ENCODE data around the gene NUP93.

Gene NUP93

DNA sequence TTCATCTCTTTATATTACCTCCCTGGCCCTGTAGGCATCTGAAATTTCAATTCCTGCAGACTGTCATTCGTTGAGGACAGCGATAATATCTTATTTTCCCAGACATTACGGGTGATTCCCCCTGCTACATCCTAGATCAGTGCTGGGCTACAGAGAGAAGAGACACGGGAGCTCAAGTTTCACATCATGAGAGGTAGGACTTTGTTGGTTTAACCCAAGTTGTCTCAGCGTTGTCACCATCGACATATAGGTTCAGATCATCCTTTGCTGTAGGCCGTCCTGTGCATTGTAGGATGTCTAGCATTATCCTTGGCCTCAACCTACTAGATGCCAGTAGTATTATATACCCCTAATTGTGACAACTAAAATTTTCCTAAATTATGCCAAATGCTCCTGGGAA lies 28.4 kb upstream of the NUP93 start:
- TF ChIP-seq, protein P1, sequence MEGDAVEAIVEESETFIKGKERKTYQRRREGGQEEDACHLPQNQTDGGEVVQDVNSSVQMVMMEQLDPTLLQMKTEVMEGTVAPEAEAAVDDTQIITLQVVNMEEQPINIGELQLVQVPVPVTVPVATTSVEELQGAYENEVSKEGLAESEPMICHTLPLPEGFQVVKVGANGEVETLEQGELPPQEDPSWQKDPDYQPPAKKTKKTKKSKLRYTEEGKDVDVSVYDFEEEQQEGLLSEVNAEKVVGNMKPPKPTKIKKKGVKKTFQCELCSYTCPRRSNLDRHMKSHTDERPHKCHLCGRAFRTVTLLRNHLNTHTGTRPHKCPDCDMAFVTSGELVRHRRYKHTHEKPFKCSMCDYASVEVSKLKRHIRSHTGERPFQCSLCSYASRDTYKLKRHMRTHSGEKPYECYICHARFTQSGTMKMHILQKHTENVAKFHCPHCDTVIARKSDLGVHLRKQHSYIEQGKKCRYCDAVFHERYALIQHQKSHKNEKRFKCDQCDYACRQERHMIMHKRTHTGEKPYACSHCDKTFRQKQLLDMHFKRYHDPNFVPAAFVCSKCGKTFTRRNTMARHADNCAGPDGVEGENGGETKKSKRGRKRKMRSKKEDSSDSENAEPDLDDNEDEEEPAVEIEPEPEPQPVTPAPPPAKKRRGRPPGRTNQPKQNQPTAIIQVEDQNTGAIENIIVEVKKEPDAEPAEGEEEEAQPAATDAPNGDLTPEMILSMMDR (IDR thresholded peaks at IDR 0.05; ENCODE audit: low read depth, low read length): no peak
- TF ChIP-seq, protein P2, sequence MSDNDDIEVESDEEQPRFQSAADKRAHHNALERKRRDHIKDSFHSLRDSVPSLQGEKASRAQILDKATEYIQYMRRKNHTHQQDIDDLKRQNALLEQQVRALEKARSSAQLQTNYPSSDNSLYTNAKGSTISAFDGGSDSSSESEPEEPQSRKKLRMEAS (IDR thresholded peaks at IDR 0.05; ENCODE audit: low read depth, low read length): no peak
- TF ChIP-seq MYC (IDR thresholded peaks at IDR 0.05; ENCODE audit: low read depth, low read length): no peak
- no peak for TF ChIP-seq POLR2A (IDR thresholded peaks at IDR 0.05; ENCODE audit: extremely low read depth, insufficient read length)
- no peak for DNase-seq (ENCODE audit: low read depth)
- no peak overlapping the region for H3K4me3 ChIP-seq (ENCODE audit: low read depth, low read length)

DNA sequence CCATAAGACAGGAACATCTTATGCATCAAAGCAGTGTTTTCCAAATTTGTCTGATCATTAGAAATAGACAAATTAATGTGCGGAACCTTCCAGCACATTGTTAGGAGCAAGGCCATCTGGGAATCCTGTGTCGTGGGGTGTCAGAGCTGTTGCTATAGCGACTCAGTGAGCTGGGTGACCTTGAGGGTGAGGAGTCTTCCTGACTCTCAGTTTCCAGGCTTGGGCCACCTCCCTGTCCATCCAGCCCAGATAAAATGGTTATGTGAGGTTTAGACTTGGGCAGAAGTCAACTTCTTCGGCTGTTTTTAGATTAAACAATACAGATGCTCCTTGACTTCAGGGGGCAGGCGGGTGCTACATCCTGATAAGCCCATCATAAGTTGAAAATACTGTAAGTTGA lies 27.1 kb upstream of the NUP93 start:
- no peak for DNase-seq (ENCODE audit: low read depth)
- no peak for TF ChIP-seq MYC (IDR thresholded peaks at IDR 0.05; ENCODE audit: low read depth, low read length)
- TF ChIP-seq, protein P2 (IDR thresholded peaks at IDR 0.05; ENCODE audit: low read depth, low read length): no peak
- no peak for TF ChIP-seq POLR2A (IDR thresholded peaks at IDR 0.05; ENCODE audit: extremely low read depth, insufficient read length)
- no peak overlapping the region for H3K4me3 ChIP-seq (ENCODE audit: low read depth, low read length)

DNA sequence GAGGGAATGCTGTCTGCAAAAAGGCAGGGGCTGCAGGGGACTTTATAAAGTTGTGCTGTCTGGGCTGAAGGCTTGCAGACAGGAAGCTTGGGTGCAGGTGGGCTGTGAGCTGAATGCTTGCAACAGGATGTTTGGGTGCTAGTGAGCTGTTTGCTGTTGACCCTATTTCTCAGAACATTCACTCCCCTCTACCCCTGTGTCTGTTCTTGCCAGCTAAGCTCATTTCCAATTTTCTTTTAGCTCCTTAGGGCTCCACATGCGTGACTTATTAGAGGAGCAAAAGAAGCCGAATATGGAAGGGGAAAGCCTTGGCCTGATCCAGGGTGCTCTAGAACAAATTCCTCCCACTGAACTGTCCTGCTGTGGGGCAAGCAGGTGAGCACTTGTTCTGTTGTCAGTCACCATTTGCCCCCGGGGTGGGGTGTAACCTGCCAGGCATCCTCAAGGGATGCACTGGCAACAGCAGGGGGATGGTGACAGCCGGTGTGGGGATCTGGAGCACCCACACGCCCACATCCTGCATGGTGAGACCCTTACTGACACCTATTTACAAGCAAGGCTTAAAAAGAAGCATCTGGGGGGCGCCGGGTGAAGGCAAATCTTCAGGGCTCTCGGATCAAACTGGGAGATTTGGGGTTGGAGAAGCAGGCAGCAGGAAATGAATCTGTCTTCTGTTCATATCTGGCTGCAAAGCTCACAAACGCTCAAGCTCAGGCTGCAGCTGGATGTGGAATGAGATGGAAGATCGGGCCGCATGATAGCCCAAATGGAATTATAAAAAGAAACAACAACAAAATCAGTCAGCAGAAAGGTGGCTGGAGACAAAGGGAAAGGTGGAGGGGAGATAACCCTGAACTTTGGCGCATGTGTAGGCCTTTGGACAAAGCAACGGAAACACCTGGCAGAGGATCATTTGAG lies 21.1 kb upstream of the NUP93 start:
- peak; percentile 26 for DNase-seq (ENCODE audit: low read depth)
- TF ChIP-seq POLR2A (IDR thresholded peaks at IDR 0.05; ENCODE audit: extremely low read depth, insufficient read length) (no peak), MYC (IDR thresholded peaks at IDR 0.05; ENCODE audit: low read depth, low read length) (no peak)
- TF ChIP-seq, protein P2 (IDR thresholded peaks at IDR 0.05; ENCODE audit: low read depth, low read length): no peak
- TF ChIP-seq, protein P1 (IDR thresholded peaks at IDR 0.05; ENCODE audit: low read depth, low read length): no peak

DNA sequence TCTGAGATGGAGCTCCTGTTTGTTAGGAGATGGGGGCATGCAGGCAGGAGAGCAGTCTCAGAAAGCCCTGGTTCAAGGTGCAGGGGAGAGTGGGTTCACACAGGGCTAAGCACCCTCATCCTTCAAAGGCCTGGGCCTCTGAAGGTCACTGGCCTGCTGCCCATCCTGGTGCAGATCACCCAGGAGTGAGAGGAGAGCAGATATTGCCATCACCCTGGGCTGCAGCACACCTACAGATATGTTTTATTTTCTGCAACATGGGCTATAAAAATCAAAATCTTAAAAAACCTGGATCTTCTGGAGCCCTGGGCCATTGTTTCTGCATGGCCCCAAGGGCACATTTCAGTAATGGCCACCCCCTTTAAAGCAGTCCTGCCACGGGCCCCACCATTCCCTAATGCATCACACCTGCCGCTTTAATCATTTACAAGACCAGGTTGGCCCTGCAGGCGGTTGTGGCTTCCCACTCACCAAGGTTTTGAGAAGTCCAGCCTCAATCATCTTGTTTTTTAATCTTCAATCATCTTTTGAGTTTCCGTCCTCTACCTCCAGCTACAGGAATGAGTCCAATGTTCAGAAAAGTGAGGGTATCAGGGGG lies 20.4 kb upstream of the NUP93 start:
- TF ChIP-seq, protein P1 (IDR thresholded peaks at IDR 0.05; ENCODE audit: low read depth, low read length): no peak
- TF ChIP-seq, protein P2 (IDR thresholded peaks at IDR 0.05; ENCODE audit: low read depth, low read length): no peak
- TF ChIP-seq MYC (IDR thresholded peaks at IDR 0.05; ENCODE audit: low read depth, low read length): no peak
- no peak for TF ChIP-seq POLR2A (IDR thresholded peaks at IDR 0.05; ENCODE audit: extremely low read depth, insufficient read length)
- DNase-seq (ENCODE audit: low read depth): no peak
- H3K4me3 ChIP-seq (ENCODE audit: low read depth, low read length): no peak overlapping the region

More for the DNA sequence above, 21.1 kb upstream of the NUP93 start:
- no peak overlapping the region for H3K4me3 ChIP-seq (ENCODE audit: low read depth, low read length)

DNA sequence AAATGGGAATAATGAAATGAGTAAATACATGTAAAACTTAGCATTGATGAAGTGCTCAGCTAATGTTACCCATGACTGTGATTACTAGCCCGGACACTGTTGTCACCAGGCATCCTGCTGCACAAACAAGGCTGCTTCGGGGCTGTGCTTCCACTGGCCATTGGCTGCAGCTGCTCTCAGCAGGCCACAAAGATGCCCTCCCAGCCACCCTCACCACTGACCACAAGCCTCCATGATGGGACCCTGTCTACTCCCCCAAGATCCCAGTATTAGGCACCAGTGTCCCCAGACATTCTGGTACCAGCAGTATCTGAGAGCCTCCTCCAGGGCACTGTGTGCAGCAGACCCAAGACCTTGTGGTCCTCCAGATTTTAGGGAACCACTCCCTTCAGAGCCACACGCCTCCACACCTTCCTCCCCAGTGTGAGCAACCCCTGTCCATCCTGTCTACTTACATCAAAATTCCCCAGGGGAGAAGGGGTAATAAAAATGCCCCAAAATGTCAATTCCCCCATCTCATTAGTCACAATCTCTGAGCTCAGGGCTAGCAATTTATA lies 19.7 kb upstream of the NUP93 start:
- TF ChIP-seq, protein P1 (IDR thresholded peaks at IDR 0.05; ENCODE audit: low read depth, low read length): no peak
- TF ChIP-seq MYC (IDR thresholded peaks at IDR 0.05; ENCODE audit: low read depth, low read length) (no peak), POLR2A (IDR thresholded peaks at IDR 0.05; ENCODE audit: extremely low read depth, insufficient read length) (no peak)
- TF ChIP-seq, protein P2 (IDR thresholded peaks at IDR 0.05; ENCODE audit: low read depth, low read length): no peak
- H3K4me3 ChIP-seq (ENCODE audit: low read depth, low read length): no peak overlapping the region
- DNase-seq (ENCODE audit: low read depth): peak; percentile 20
